MV-4-11 (cell line): ENCODE results near the gene EHMT1.
"Not testable (repeated sequence)": the region's sequence is repeated elsewhere in the genome, so short reads cannot be mapped to it uniquely, and the experiment has no call there.

Experiments
- DNase-seq: peaks from one replicate; lab custom pipeline; 2025; lab: John Stamatoyannopoulos, UW

The EHMT1 gene

DNA sequence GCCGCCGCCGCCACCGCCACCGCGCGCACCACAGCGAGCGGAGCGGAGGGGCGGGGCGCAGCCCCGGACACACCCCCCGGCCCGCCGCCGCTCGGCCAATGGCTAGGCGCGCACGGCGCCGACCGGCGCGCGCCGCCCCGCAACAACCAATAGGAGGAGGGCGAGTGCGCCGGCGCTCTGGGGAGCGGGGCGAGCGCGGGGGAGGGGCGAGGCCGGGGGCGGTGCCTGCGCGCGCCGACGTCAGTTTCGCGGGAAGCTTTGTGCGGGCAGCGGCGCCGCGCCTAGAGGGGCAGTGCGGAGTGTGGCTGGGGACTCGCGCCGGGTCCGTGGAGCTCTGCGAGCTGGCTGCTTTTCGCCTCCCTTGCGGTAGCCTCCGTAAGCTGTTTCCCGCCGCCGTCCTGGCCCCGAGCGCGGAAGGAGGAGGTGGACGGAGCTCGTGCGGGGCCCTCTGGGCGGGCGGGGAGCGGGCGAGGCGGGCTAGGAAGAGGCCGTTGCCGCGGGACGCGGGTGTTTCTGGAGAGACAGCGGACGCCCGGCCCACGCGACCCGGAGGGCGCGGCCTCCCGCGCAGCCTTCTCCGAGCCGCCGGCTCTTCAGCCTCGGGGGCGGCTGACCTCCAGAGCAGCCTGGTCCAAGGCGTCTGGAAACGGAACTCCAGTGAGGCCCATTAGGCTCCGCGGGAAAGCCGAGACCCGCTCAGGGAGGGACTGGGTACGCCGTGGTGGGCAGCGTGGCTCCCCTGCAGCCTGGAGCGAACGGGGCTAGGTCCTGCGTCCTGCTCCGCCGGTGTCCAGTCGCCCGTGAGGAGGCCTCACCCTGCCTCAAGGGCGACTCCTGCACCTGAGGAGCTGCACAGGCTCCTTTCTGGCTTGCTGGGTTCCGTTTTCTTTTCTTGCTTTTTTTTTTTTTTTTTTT, 28.1 kb upstream of the EHMT1 start, which contains the start of gene ZMYND19:
ZMYND19 (minus strand) TSS at position 44 of the 915 bp plus-strand sequence. CDS start 249 bp downstream, outside the sequence.
- peak; percentile 70 for DNase-seq

- peak; percentile 10 for DNase-seq
Observed at GRCh38 chr9:137592767-137593166, 26.0 kb upstream of the EHMT1 start.

GRCh38 chr9:137593176-137593575, 25.6 kb upstream of the EHMT1 start:
- no peak for DNase-seq

- not testable (repeated sequence) for DNase-seq
Observed at GRCh38 chr9:137596577-137596976, 22.2 kb upstream of the EHMT1 start.

DNA sequence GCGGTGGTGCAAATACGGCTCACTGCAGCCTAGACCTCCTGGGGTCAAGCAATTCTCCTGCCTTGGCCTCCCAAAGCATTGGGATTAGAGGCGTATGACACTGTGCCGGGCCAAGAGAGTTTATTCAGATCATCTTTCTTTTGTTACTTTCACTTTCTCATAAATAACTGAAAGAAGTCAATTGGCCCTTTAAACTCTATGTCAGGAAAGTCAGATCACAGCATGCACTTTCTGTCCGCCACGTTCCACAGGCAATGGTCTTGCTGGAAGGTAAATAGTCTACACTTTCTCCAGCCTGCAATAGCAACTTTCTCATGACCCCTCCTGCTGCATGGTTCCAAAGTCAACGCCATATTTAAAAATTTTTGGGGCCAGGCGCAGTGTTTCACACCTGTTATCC, 19.9 kb upstream of the EHMT1 start:
- DNase-seq: no peak

DNA sequence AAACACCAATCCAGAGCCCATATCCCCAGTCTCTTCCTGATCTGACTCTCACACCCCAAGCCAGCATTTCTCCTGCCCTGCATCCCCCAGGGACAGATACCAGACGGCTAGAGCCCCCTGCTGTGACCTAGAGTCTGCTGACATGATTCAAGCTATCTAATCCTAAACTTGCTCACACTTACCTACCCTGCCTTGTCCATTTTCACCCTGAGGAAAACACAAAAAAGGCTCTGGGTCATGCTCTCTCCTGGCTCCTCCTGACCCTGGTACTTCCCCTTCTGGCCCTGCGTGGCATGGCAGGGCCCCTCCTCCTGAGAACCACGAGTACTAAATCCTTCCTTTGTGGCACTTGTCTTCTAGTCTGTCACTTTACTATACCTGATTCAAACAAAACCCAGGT, 16.1 kb upstream of the EHMT1 start:
- DNase-seq: peak; percentile 65

- no peak for DNase-seq
Observed at GRCh38 chr9:137603879-137604278, 14.9 kb upstream of the EHMT1 start.

DNA sequence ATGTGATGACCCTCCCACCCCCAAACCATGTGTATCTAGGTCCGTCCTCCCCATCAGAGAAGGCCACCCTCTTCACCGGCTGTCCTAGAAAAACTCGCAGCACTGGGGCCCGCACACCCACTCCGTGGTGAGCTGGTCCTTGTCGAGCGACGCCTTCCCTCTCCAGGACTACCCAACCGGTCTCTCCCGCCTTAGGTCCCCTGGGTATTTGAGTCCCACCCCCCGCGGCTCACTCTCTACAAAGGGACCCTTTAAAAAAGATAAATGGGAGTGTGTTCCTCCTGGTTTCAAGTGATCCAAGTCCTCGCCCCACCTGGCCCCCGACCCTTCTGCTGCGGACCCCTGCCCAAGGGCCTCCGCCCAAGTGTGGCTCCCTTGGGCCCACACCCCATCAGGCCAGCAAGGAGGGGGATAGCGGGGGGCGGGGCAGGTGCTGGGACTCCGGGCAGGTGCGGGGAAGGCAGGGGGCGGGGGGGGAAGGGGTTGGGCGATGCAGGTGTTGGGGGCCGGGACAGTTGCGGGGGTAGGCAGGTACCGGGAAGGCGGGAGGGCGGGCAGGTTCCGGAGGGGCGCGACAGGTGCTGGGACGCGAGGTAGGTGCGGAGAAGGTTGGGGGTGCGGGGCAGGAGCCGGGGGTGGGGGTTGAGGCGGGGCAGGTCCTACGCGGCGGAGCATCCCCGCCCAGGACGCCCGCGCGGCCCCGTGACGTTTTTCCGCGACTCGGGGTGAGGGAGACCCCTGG, 14.3 kb upstream of the EHMT1 start:
- no peak for DNase-seq

GRCh38 chr9:137605121-137606004, 13.4 kb upstream of the EHMT1 start, which contains the start of gene ARRDC1:
TSS of gene ARRDC1 (plus strand) at chr9:137605686. CDS start at chr9:137605718, 32 bp downstream.
- peak; percentile 90 for DNase-seq

DNA sequence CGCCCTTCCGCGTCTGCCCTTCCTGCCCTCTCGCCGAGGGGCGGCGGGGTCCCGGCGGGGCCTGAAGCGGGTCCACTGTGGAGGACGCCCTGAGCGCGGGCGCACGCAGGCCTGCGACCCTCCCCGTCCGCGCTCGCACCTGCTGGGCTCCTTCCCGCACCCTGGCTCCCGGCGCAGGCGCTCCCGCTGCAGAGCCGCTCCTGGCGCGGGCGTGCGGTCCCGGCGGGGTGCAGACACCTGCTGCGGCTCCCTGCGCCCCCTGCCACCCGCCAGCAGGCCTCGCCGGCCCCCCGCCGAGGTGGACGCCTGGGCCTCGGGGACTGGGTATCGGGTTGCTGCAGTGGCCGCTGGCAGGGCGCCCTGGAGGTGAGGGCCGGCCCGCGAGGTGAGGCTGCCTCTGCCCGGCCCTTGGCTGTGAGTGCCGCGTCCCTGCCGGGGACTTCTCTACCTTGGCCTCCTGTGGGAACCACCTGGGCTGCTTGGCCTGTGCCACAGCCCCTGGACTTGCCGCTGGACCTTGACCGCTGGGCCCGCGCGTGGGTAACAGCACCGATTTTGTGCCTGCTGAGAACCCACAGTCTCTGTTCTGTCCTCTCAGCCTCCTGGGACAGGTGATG, 12.7 kb upstream of the EHMT1 start:
- no peak for DNase-seq

- no peak for DNase-seq
Observed at GRCh38 chr9:137606734-137607138, 12.1 kb upstream of the EHMT1 start.

- DNase-seq: peak; percentile 57
Observed at GRCh38 chr9:137607141-137607857, 11.5 kb upstream of the EHMT1 start.

- no peak for DNase-seq
Observed at GRCh38 chr9:137610944-137611343, 7.9 kb upstream of the EHMT1 start.

- no peak for DNase-seq
Observed at GRCh38 chr9:137611623-137612609, 6.9 kb upstream of the EHMT1 start.

DNA sequence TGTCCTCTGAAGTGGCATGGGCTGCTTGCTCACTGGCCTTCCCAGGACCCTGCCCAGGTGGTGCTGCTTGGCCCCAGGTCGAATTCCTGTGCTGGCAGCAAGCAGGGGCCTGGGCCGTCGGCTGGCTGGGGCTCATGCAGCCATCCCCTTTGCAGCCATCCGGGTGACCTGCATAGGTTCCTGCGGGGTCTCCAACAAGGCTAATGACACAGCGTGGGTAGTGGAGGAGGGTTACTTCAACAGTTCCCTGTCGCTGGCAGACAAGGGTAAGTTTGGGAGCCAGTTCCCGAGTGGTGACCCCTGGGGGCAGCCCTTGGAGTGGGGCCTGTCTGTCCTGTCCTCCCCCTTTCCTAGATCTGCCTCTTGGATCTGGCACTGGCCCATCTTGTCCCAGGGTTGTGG, 6.1 kb upstream of the EHMT1 start:
- DNase-seq: no peak

GRCh38 chr9:137613259-137613658, 5.5 kb upstream of the EHMT1 start:
- DNase-seq: no peak

- no peak for DNase-seq
Observed at GRCh38 chr9:137613738-137614523, 4.9 kb upstream of the EHMT1 start.

- no peak for DNase-seq
Observed at GRCh38 chr9:137614631-137615386, 4.0 kb upstream of the EHMT1 start.
